ENCODE measurements around the gene MYL3. TPM values are rescaled to one million over a fixed set of nuclear protein-coding genes. Genes with fewer than 3 reads are reported as not detected.

Gene MYL3
- polyA plus RNA-seq, 1 of the 3 experiments (the other 2 are of a cell fraction) = not detected

GRCh38 chr3:46893146-46893748 is 30.0 kb upstream of the MYL3 start:
- ChIA-PET POLR2A (no interaction called here), CTCF (interaction anchor here (1.4 to 31.0 kb wide), 9 partner anchors 9 to 191 kb away, joined by 4 to 480 read pairs (median 21); partner anchors contain the start of genes MYL3, PTH1R and TMIE)
- peak overlapping the region; percentile 67; the same call in 1 of the 2 replicates for H3K4me2 ChIP-seq
- no peaks in the 10 kb centered on the region for H4K20me1 ChIP-seq (ENCODE audit: insufficient read depth)
- H3F3A ChIP-seq (replicated peaks; ENCODE audit: insufficient read depth) = peaks cover under 1% of the 10 kb centered on the region
- H3K4me3 ChIP-seq (ENCODE audit: low read depth in 2 of 2, low read length in 1 of 2) = no peak overlapping the region
- DNase-seq = no peak
- H3K9ac ChIP-seq = no peak overlapping the region
- peaks cover 0 to 20% of the 10 kb centered on the region in 2 experiments; a peak in 1 of 4 replicates for H3K4me1 ChIP-seq (ENCODE audit: control insufficient read depth in 1 of 2, insufficient read depth in 2 of 2, low read depth in 1 of 2, low read length in 1 of 2)
- WGBS (ENCODE audit: low lambda C conversion rate) = 80% methylated on average over 3 of the region's 6 CpGs
- no peaks in the 10 kb centered on the region for H3K79me2 ChIP-seq (ENCODE audit: insufficient read depth)
- no peaks in the 10 kb centered on the region for H3K27me3 ChIP-seq (ENCODE audit: insufficient read depth)
- H3K9me2 ChIP-seq = no peaks in the 10 kb centered on the region
- no peak for TF ChIP-seq GATA2 (CRISPR knock-in tag; IDR thresholded peaks at IDR 0.05)
- no peak for TF ChIP-seq RFX5 (IDR thresholded peaks at IDR 0.05; ENCODE audit: low read length)
- no peak for TF ChIP-seq ZBTB33 (IDR thresholded peaks at IDR 0.05; ENCODE audit: borderline replicate concordance, low read depth)
- no peak overlapping the region for H2AFZ ChIP-seq (ENCODE audit: low read depth)
- no peak overlapping the region for H3K27ac ChIP-seq (ENCODE audit: low read depth in 2 of 2, low read length in 1 of 2)
- no peaks in the 10 kb centered on the region for H3K9me3 ChIP-seq
- H3K36me3 ChIP-seq (replicated peaks in 1 of 2; ENCODE audit: control insufficient read depth in 1 of 2, insufficient read depth in 2 of 2, low read length in 1 of 2) = no peaks in the 10 kb centered on the region

DNA sequence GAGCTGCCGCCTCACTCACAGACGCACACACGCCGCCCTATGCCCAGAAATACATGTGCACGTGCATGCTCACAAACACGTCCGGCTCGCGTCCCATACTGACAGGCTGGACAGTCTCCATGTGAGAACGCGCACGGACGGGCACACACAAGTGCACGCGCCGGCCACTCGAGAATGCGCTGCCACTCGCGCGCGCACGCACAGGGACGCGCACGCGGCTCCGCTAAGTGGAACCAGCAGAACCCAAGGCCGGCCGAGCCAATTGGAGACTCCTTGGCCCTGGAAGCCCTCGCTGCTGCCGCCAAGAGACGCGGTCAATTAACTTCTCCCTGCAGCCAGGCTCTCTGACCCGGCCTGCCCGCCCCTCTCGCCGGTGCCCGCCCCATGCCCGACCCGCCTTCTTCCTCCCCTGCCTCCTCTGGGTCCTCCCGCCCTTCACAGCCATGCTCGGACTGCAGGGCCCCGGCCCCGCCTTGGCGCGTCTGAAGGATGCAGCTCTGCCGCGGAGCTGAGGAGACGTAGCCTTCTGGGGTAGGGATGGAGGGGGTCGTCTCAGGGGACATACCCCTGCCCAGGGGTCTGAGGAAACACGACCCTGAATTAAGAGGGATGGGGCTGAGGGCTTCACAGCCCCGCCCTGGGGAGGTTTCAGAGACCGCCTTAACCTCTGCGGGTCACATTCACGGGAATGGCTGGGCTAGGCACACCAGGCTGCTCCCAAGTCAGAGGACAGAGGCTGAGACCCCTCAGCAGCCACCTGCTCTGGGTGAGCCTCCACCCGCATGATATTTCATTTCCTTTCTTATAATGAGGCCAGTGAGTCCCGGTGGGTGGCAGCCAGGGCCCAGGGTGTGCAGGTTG is 29.3 kb upstream of the MYL3 start:
- ChIA-PET POLR2A (interaction anchor here (0.7 to 0.8 kb wide), 2 partner anchors 10 to 25 kb away, joined by 3 read pairs; no protein-coding TSS in a partner anchor), CTCF (interaction anchor here (1.3 to 31.0 kb wide), 8 partner anchors 17 to 404 kb away, joined by 4 to 480 read pairs (median 6); partner anchors contain the start of genes MYL3, PTH1R and TMIE)
- peaks cover 0 to 20% of the 10 kb centered on the region in 2 experiments; a peak in 1 of 4 replicates for H3K4me1 ChIP-seq (ENCODE audit: control insufficient read depth in 1 of 2, insufficient read depth in 2 of 2, low read depth in 1 of 2, low read length in 1 of 2)
- H3K4me2 ChIP-seq = peak overlapping the region; percentile 67
- H3K9me2 ChIP-seq = no peaks in the 10 kb centered on the region
- H3K4me3 ChIP-seq (ENCODE audit: low read depth in 2 of 2, low read length in 1 of 2) = peak overlapping the region; percentile 38 to 39; a peak in 3 of 4 replicates
- H3K9ac ChIP-seq = no peak overlapping the region
- H3K9me3 ChIP-seq = no peaks in the 10 kb centered on the region
- no peaks in the 10 kb centered on the region for H4K20me1 ChIP-seq (ENCODE audit: insufficient read depth)
- peaks cover 7% of the 10 kb centered on the region for H3F3A ChIP-seq (replicated peaks; ENCODE audit: insufficient read depth)
- H3K79me2 ChIP-seq (ENCODE audit: insufficient read depth) = no peaks in the 10 kb centered on the region
- 56% methylated on average over 10 of the region's 58 CpGs for WGBS (ENCODE audit: low lambda C conversion rate)
- H3K36me3 ChIP-seq (replicated peaks in 1 of 2; ENCODE audit: control insufficient read depth in 1 of 2, insufficient read depth in 2 of 2, low read length in 1 of 2) = no peaks in the 10 kb centered on the region
- no peaks in the 10 kb centered on the region for H3K27me3 ChIP-seq (ENCODE audit: insufficient read depth)
- peak overlapping the region; percentile 41; the same call in 1 of the 2 replicates for H2AFZ ChIP-seq (ENCODE audit: low read depth)
- no peak overlapping the region for H3K27ac ChIP-seq (ENCODE audit: low read depth in 2 of 2, low read length in 1 of 2)
- peak; percentile 93 for DNase-seq
- TF ChIP-seq RAD21 (IDR thresholded peaks at IDR 0.05; ENCODE audit: low read length) (no peak), TCF12 (IDR thresholded peaks at IDR 0.05) (no peak), GATA2 (CRISPR knock-in tag; IDR thresholded peaks at IDR 0.05) (no peak), NRF1 (IDR thresholded peaks at IDR 0.05; ENCODE audit: low read depth, low read length) (peak; percentile 43), ZBTB33 (IDR thresholded peaks at IDR 0.05; ENCODE audit: borderline replicate concordance, low read depth) (no peak), JUND (IDR thresholded peaks at IDR 0.05) (no peak), MAX (IDR thresholded peaks at IDR 0.05; ENCODE audit: low read depth) (peak; percentile 34; the same call in 1 of the 2 replicates), RCOR1 (IDR thresholded peaks at IDR 0.05; ENCODE audit: low read length) (no peak; the same call in 1 of the 2 replicates), RXRA (IDR thresholded peaks at IDR 0.05; ENCODE audit: borderline replicate concordance, low read depth) (no peak), POLR2AphosphoS5 (IDR thresholded peaks at IDR 0.05; ENCODE audit: low read depth, low read length) (no peak), EP300 (IDR thresholded peaks at IDR 0.05; ENCODE audit: borderline replicate concordance in 1 of 2, low read depth in 1 of 2, low read length in 1 of 2) (no peak), FOSL2 (IDR thresholded peaks at IDR 0.05; ENCODE audit: borderline replicate concordance, low read depth) (no peak), YY1 (IDR thresholded peaks at IDR 0.05; ENCODE audit: low read depth) (no peak), EZH2phosphoT487 (IDR thresholded peaks at IDR 0.05; ENCODE audit: borderline replicate concordance, low read depth) (no peak), IRF3 (IDR thresholded peaks at IDR 0.05; ENCODE audit: low read depth, low read length) (no peak), ELF1 (IDR thresholded peaks at IDR 0.05) (no peak), MXI1 (IDR thresholded peaks at IDR 0.05; ENCODE audit: low read depth, low read length) (peak; percentile 94)
- TF ChIP-seq, protein P1, sequence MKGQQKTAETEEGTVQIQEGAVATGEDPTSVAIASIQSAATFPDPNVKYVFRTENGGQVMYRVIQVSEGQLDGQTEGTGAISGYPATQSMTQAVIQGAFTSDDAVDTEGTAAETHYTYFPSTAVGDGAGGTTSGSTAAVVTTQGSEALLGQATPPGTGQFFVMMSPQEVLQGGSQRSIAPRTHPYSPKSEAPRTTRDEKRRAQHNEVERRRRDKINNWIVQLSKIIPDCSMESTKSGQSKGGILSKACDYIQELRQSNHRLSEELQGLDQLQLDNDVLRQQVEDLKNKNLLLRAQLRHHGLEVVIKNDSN (IDR thresholded peaks at IDR 0.05; ENCODE audit: borderline replicate concordance, low read depth) = no peak

All from SK-N-SH (cell line).